Upper lobe of left lung (tissue), 4 donors: ENCODE results near the gene RSRP1.

Source experiments
- CTCF ChIP-seq, 6 experiments: fragments of 450-650 bp in 4 of 6; fragments of 200-600 bp in 2 of 6; sonication (generic) in 2 of 6; IDR thresholded peaks; one replicate each; pipeline ENCODE4 v1.5.1; 2016 to 2019; ENCODE audit warnings: antibody characterized with exemption in 6 of 6
- POLR2A ChIP-seq, 4 donors: fragments of 450-650 bp; IDR thresholded peaks; one replicate each; pipeline ENCODE4 v1.5.1; 2016 to 2017; ENCODE audit warnings: antibody characterized with exemption in 4 of 4, mild to moderate bottlenecking in 2 of 4

- no peak for TF ChIP-seq CTCF (IDR thresholded peaks at IDR 0.05)
- no peak for TF ChIP-seq POLR2A (IDR thresholded peaks at IDR 0.05)
These were observed 53.2 kb downstream of the RSRP1 start for GRCh38 chr1:25194054-25194453.
